GM23338 (cell line): Measurements from ENCODE around the gene HIVEP3. TPM values are rescaled to one million over a fixed set of nuclear protein-coding genes. Genes with fewer than 3 reads are reported as not detected.

Experiments
- ATAC-seq: fragments of 200-7000 bp; cut with Tn5 transposase; 3 replicates; pipeline ENCODE4 v1.9.1; 2020
- DNase-seq: peaks from one replicate; pipeline ENCODE4 v3.0.0-alpha.2; 2015; ENCODE audit warnings: low spot score
- H2AFZ ChIP-seq: fragments of 200-600 bp; sonication (generic); 2 replicates; pipeline ENCODE4 v1.8.0; 2016; ENCODE audit warnings: antibody characterized with exemption, mild to moderate bottlenecking, moderate library complexity
- H3F3A ChIP-seq: fragments of 200-600 bp; sonication (generic); replicated peaks from 2 replicates; pipeline ENCODE4 v1.8.0; 2017; ENCODE audit warnings: antibody characterized with exemption, mixed run types, low read depth
- H3K27ac ChIP-seq: fragments of 200-600 bp; sonication (generic); 2 replicates; pipeline ENCODE4 v1.6.1; 2016; ENCODE audit warnings: low read depth
- H3K27me3 ChIP-seq: fragments of 200-600 bp; sonication (generic); 2 replicates; pipeline ENCODE4 v1.8.0; 2016; ENCODE audit warnings: mild to moderate bottlenecking, mixed run types, moderate library complexity; ENCODE audit not compliant: insufficient read depth
- H3K36me3 ChIP-seq: fragments of 200-600 bp; sonication (generic); 2 replicates; pipeline ENCODE4 v1.8.0; 2016; ENCODE audit warnings: mild to moderate bottlenecking; ENCODE audit not compliant: insufficient read depth
- H3K4me1 ChIP-seq: fragments of 200-600 bp; sonication (generic); 2 replicates; pipeline ENCODE4 v1.8.0; 2016; ENCODE audit warnings: mild to moderate bottlenecking, moderate library complexity; ENCODE audit not compliant: insufficient read depth
- H3K4me2 ChIP-seq: fragments of 200-600 bp; sonication (generic); 2 replicates; pipeline ENCODE4 v1.7.1; 2017; ENCODE audit warnings: mixed run types
- H3K4me3 ChIP-seq: fragments of 200-600 bp; sonication (generic); 2 replicates; pipeline ENCODE4 v1.6.1; 2016; ENCODE audit warnings: mixed run types
- H3K79me2 ChIP-seq: fragments of 200-600 bp; sonication (generic); replicated peaks from 2 replicates; pipeline ENCODE4 v1.8.0; 2017; ENCODE audit warnings: mild to moderate bottlenecking; ENCODE audit not compliant: insufficient read depth
- H3K9me2 ChIP-seq: fragments of 200-600 bp; sonication (generic); 2 replicates; pipeline ENCODE4 v1.8.0; 2017; ENCODE audit not compliant: insufficient read depth
- H4K20me1 ChIP-seq: fragments of 200-600 bp; sonication (generic); replicated peaks from 2 replicates; pipeline ENCODE4 v1.8.0; 2017; ENCODE audit warnings: mild to moderate bottlenecking; ENCODE audit not compliant: insufficient read depth
- H3K27ac Mint-ChIP-seq: 2 replicates; pipeline ENCODE4 v1.8.0; 2020; ENCODE audit warnings: inconsistent platforms, mild to moderate bottlenecking, moderate library complexity, mixed read lengths
- H3K27me3 Mint-ChIP-seq: 3 replicates; pipeline ENCODE4 v1.8.0; 2022; ENCODE audit warnings: low read depth, mild to moderate bottlenecking, moderate library complexity, mixed read lengths, inconsistent platforms; ENCODE audit not compliant: insufficient read depth, poor library complexity
- H3K36me3 Mint-ChIP-seq: 3 replicates; pipeline ENCODE4 v1.8.0; 2021; ENCODE audit warnings: low read depth, mild to moderate bottlenecking, inconsistent platforms, moderate library complexity, mixed read lengths
- H3K4me1 Mint-ChIP-seq: 3 replicates; pipeline ENCODE4 v1.8.0; 2020; ENCODE audit warnings: mild to moderate bottlenecking, inconsistent platforms, mixed read lengths
- H3K4me3 Mint-ChIP-seq: 3 replicates; pipeline ENCODE4 v1.8.0; 2021; ENCODE audit warnings: moderate library complexity, mild to moderate bottlenecking, inconsistent platforms, mixed read lengths
- H3K9me3 Mint-ChIP-seq: 3 replicates; pipeline ENCODE4 v1.8.0; 2020; ENCODE audit warnings: moderate library complexity, mild to moderate bottlenecking, inconsistent platforms, mixed read lengths
- CREB1 ChIP-seq: fragments of 250-450 bp; sonication (Bioruptor Pico); IDR thresholded peaks from 2 replicates; pipeline ENCODE4 v1.5.0; 2020; ENCODE audit warnings: low read depth, mild to moderate bottlenecking, moderate library complexity
- CTCF ChIP-seq, 2 experiments: fragments of 200-600 bp in 1 of 2; sonication (generic) in 1 of 2; conservative IDR thresholded peaks; 2 replicates each; pipeline versions ENCODE4 v1.5.1 to v1.6.1; 2016 to 2017; ENCODE audit warnings: antibody characterized with exemption in 2 of 2, low read depth in 2 of 2, mild to moderate bottlenecking in 2 of 2, moderate library complexity in 1 of 2
- ETS1 ChIP-seq: IDR thresholded peaks from 2 replicates; pipeline ENCODE4 v1.6.1; 2016; ENCODE audit warnings: antibody characterized with exemption
- EZH2 ChIP-seq: fragments of 200-600 bp; sonication (generic); IDR thresholded peaks from one replicate; pipeline ENCODE4 v1.8.0; 2017; ENCODE audit warnings: antibody characterized with exemption, mild to moderate bottlenecking, low read depth; ENCODE audit not compliant: unreplicated experiment
- EZH2phosphoT487 ChIP-seq: fragments of 200-600 bp; sonication (generic); IDR thresholded peaks from one replicate; pipeline ENCODE4 v1.8.1; 2018; ENCODE audit warnings: antibody characterized with exemption; ENCODE audit not compliant: unreplicated experiment
- JUNB ChIP-seq: IDR thresholded peaks from one replicate; pipeline ENCODE4 v1.6.1; 2016; ENCODE audit warnings: antibody characterized with exemption; ENCODE audit not compliant: unreplicated experiment
- NANOG ChIP-seq: IDR thresholded peaks from 2 replicates; pipeline ENCODE4 v1.6.1; 2016; ENCODE audit warnings: antibody characterized with exemption, borderline replicate concordance
- POLR2AphosphoS5 ChIP-seq: IDR thresholded peaks from 2 replicates; pipeline ENCODE4 v1.6.1; 2016; ENCODE audit warnings: antibody characterized with exemption, low read depth
- REST ChIP-seq: IDR thresholded peaks from one replicate; pipeline ENCODE4 v1.6.1; 2018; ENCODE audit warnings: antibody characterized with exemption; ENCODE audit not compliant: unreplicated experiment
- STAT1 ChIP-seq: IDR thresholded peaks from one replicate; pipeline ENCODE4 v1.6.1; 2016; ENCODE audit warnings: antibody characterized with exemption; ENCODE audit not compliant: unreplicated experiment
- ZNF114 ChIP-seq: fragments of 250-450 bp; sonication (Bioruptor Pico); IDR thresholded peaks from 2 replicates; pipeline ENCODE4 v1.5.0; 2020; ENCODE audit warnings: mild to moderate bottlenecking, moderate library complexity
- ZNF331 ChIP-seq: fragments of 250-450 bp; sonication (Bioruptor Pico); IDR thresholded peaks from 2 replicates; pipeline ENCODE4 v1.5.0; 2020; ENCODE audit warnings: low read depth, mild to moderate bottlenecking, moderate library complexity
- ZNF462 ChIP-seq: fragments of 250-450 bp; sonication (Bioruptor Pico); IDR thresholded peaks from 2 replicates; pipeline ENCODE4 v1.5.0; 2020; ENCODE audit warnings: mild to moderate bottlenecking, moderate library complexity
- polyA plus RNA-seq: library from polyadenylated mRNA; unstranded; fragments of >200 nt; fragmentation: Nextera tagmentation; extraction: Ambion mirVana; gene quantifications from 2 replicates; pipeline ENCODE4 v1.2.1, GENCODE V29; 2016
- total RNA-seq: library from RNA; depleted of rRNA; stranded (reverse); fragments of >200 nt; shearing (Covaris generic); gene quantifications from 2 replicates; pipeline ENCODE4 v1.2.3, GENCODE V29; 2014

The HIVEP3 gene
- total and polyA plus RNA-seq, 2 experiments from 2014 or later = 0.14 to 0.24 TPM

GRCh38 chr1:41640756-41641474 is 277.8 kb downstream of the HIVEP3 start:
- Histone ChIP-seq H3K4me3 (no peak overlapping the region), H3K4me1 (no peaks in the 10 kb centered on the region), H3K27ac (no peak overlapping the region), H3F3A (no peaks in the 10 kb centered on the region), H4K20me1 (no peaks in the 10 kb centered on the region), H3K36me3 (no peaks in the 10 kb centered on the region), H3K79me2 (no peaks in the 10 kb centered on the region), H3K4me2 (no peak overlapping the region), H2AFZ (no peak overlapping the region), H3K27me3 (no peaks in the 10 kb centered on the region), H3K9me2 (no peaks in the 10 kb centered on the region)
- peaks cover 6% of the 10 kb centered on the region; the same call in 2 of the 3 replicates for H3K4me1 Mint-ChIP-seq
- H3K4me3 Mint-ChIP-seq = no peak overlapping the region
- H3K27me3 Mint-ChIP-seq = peaks cover 4% of the 10 kb centered on the region
- H3K36me3 Mint-ChIP-seq = no peaks in the 10 kb centered on the region
- DNase-seq (no peak), ATAC-seq (no peak)
- H3K27ac Mint-ChIP-seq = no peak overlapping the region
- H3K9me3 Mint-ChIP-seq = no peaks in the 10 kb centered on the region
- TF ChIP-seq POLR2AphosphoS5 = no peak
- no peak for TF ChIP-seq NANOG
- no peak for TF ChIP-seq EZH2phosphoT487
- no peak for TF ChIP-seq ZNF114 (CRISPR knock-in tag)
- TF ChIP-seq STAT1 = no peak
- no peak for TF ChIP-seq JUNB
- no peak for TF ChIP-seq CREB1 (CRISPR knock-in tag)
- no peak for TF ChIP-seq CTCF (conservative IDR thresholded peaks at IDR 0.05; ENCODE audit: low read depth in 2 of 2)
- no peak for TF ChIP-seq REST
- no peak for TF ChIP-seq ZNF331 (CRISPR knock-in tag)
- no peak for TF ChIP-seq ZNF462
- TF ChIP-seq ETS1 = no peak
- no peak for TF ChIP-seq EZH2
